CD14-positive monocyte (primary cell): ENCODE results near the gene NEU1. TPM values are rescaled to one million over a fixed set of nuclear protein-coding genes. Genes with fewer than 3 reads are reported as not detected.
A peak's percentile ranks its signal among the peaks of the same experiment; 100 is the strongest.

Experiments used
- polyA plus RNA-seq, 3 donors: library from polyadenylated mRNA; depleted of rRNA in 1 of 3; unstranded in 2 of 3; stranded (reverse) in 1 of 3; fragments of 300-500 nt in 2 of 3; fragments of >200 nt in 1 of 3; fragmentation: Illumina TruSeq in 2 of 3; gene quantifications; 1 replicate in 2 of 3; 2 replicates in 1 of 3; pipeline ENCODE4 v1.2.3, GENCODE V29; 2012 to 2021
- small RNA-seq: library from RNA; depleted of rRNA; stranded (forward); fragments of <200 nt; gene quantifications from one replicate; pipeline ENCODE3, GENCODE V24; 2012; ENCODE audit warnings: low read depth; ENCODE audit not compliant: insufficient read length

Gene NEU1
- polyA plus RNA-seq, 3 donors, result 70.2 to 89.5 (median 81.8) TPM

Small RNA genes lying within 50 kb of the gene (small RNA-seq; reads per million reads assigned to genes)
- 1,246 reads per million, percentile 99 among the genes with 10 or more reads in this experiment for gene SNORD48
- not detected for gene SNORD52

Other genes with a start within 250 kb of the NEU1 start
- gene AIF1, start 247.6 kb downstream of the NEU1 start, polyA plus RNA-seq, result 1,000 to 10,000 TPM in 2 of 3 donors, 100 to 1,000 TPM in 1; 952 to 2,310 (median 2,275) TPM
- gene PRRC2A, start 242.1 kb downstream of the NEU1 start, polyA plus RNA-seq, result 10 to 100 TPM in 1 of 3 donors, 1 to 10 TPM in 2; 1.2 to 76.7 (median 2.3) TPM
- gene BAG6, start 210.2 kb downstream of the NEU1 start, polyA plus RNA-seq, result 100 to 1,000 TPM in 1 of 3 donors, 10 to 100 TPM in 2; 15.4 to 195 (median 15.6) TPM
- gene APOM, start 206.9 kb downstream of the NEU1 start, polyA plus RNA-seq, result 1 to 10 TPM; 4.2 to 8.3 (median 4.8) TPM
- 10 to 100 TPM in 2 of 3 donors, 1 to 10 TPM in 1; 8.0 to 23.4 (median 18.1) TPM for gene C6orf47, start 202.0 kb downstream of the NEU1 start, polyA plus RNA-seq
- gene GPANK1, start 197.8 kb downstream of the NEU1 start, polyA plus RNA-seq, result 10 to 100 TPM; 10.8 to 13.9 (median 12.0) TPM
- 100 to 1,000 TPM; 147 to 227 (median 195) TPM for gene CSNK2B, start 196.7 kb downstream of the NEU1 start, polyA plus RNA-seq
- gene LY6G5B, start 192.8 kb downstream of the NEU1 start, polyA plus RNA-seq, result 10 to 100 TPM in 1 of 3 donors, under 1 TPM in 1, not detected in 1; 0.17 to 55.1 TPM
- gene LY6G5C, start 181.8 kb downstream of the NEU1 start, polyA plus RNA-seq, result 1 to 10 TPM; 4.8 to 7.3 (median 5.8) TPM
- 100 to 1,000 TPM in 1 of 3 donors, 10 to 100 TPM in 2; 53.0 to 122 (median 56.0) TPM for gene ABHD16A, start 159.5 kb downstream of the NEU1 start, polyA plus RNA-seq
- gene LY6G6F, start 156.0 kb downstream of the NEU1 start, polyA plus RNA-seq, result under 1 TPM in 1 of 3 donors, not detected in 2; 0.51 TPM
- gene LY6G6D, start 147.5 kb downstream of the NEU1 start, polyA plus RNA-seq, result not detected
- gene LY6G6C, start 141.1 kb downstream of the NEU1 start, polyA plus RNA-seq, result under 1 TPM in 1 of 3 donors, not detected in 2; 0.27 TPM
- gene MPIG6B, start 139.4 kb downstream of the NEU1 start, polyA plus RNA-seq, result under 1 TPM; 0.09 to 0.75 (median 0.68) TPM
- gene DDAH2, start 133.5 kb downstream of the NEU1 start, polyA plus RNA-seq, result 10 to 100 TPM; 29.8 to 56.0 (median 30.6) TPM
- gene CLIC1, start 126.3 kb downstream of the NEU1 start, polyA plus RNA-seq, result 1,000 to 10,000 TPM in 2 of 3 donors, 100 to 1,000 TPM in 1; 676 to 1,304 (median 1,196) TPM
- 10 to 100 TPM in 1 of 3 donors, 1 to 10 TPM in 1, under 1 TPM in 1; 0.58 to 31.2 (median 1.9) TPM for gene MSH5, start 122.8 kb downstream of the NEU1 start, polyA plus RNA-seq
- 10 to 100 TPM in 1 of 3 donors, not detected in 2; 10.4 TPM for gene SAPCD1, start 100.2 kb downstream of the NEU1 start, polyA plus RNA-seq
- under 1 TPM in 1 of 3 donors, not detected in 2; 0.57 TPM for gene VWA7, start 85.5 kb downstream of the NEU1 start, polyA plus RNA-seq
- 10 to 100 TPM; 22.2 to 28.9 (median 27.3) TPM for gene VARS1, start 67.1 kb downstream of the NEU1 start, polyA plus RNA-seq
- gene LSM2, start 55.9 kb downstream of the NEU1 start, polyA plus RNA-seq, result 10 to 100 TPM; 26.0 to 41.0 (median 40.0) TPM
- under 1 TPM; 0.53 to 0.72 (median 0.55) TPM for gene HSPA1L, start 47.5 kb downstream of the NEU1 start, polyA plus RNA-seq
- 100 to 1,000 TPM; 144 to 215 (median 200) TPM for gene HSPA1A, start 47.3 kb downstream of the NEU1 start, polyA plus RNA-seq
- gene HSPA1B, start 35.1 kb downstream of the NEU1 start, polyA plus RNA-seq, result 10 to 100 TPM in 1 of 3 donors, 1 to 10 TPM in 2; 3.4 to 81.4 (median 4.8) TPM
- under 1 TPM in 1 of 3 donors, not detected in 2; 0.09 TPM for gene SLC44A4, start 16.2 kb upstream of the NEU1 start, polyA plus RNA-seq
- gene EHMT2, start 34.9 kb upstream of the NEU1 start, polyA plus RNA-seq, result 10 to 100 TPM in 2 of 3 donors, 1 to 10 TPM in 1; 9.9 to 52.8 (median 16.0) TPM
- gene ZBTB12, start 39.3 kb upstream of the NEU1 start, polyA plus RNA-seq, result under 1 TPM in 1 of 3 donors, not detected in 2; 0.11 TPM
- gene C2, start 64.9 kb upstream of the NEU1 start, polyA plus RNA-seq, result 1 to 10 TPM; 5.4 to 7.2 (median 6.5) TPM
- gene CFB, start 83.3 kb upstream of the NEU1 start, polyA plus RNA-seq, result 1 to 10 TPM in 1 of 3 donors, under 1 TPM in 1, not detected in 1; 0.37 to 2.2 TPM
- 10 to 100 TPM; 48.8 to 74.4 (median 61.4) TPM for gene NELFE, start 96.2 kb upstream of the NEU1 start, polyA plus RNA-seq
- gene SKIC2, start 96.4 kb upstream of the NEU1 start, polyA plus RNA-seq, result 10 to 100 TPM; 13.2 to 72.1 (median 13.2) TPM
- 10 to 100 TPM in 2 of 3 donors, 1 to 10 TPM in 1; 5.5 to 49.6 (median 10.4) TPM for gene DXO, start 109.3 kb upstream of the NEU1 start, polyA plus RNA-seq
- 10 to 100 TPM in 1 of 3 donors, not detected in 2; 12.6 TPM for gene C4A, start 119.2 kb upstream of the NEU1 start, polyA plus RNA-seq
- gene C4B, start 152.0 kb upstream of the NEU1 start, polyA plus RNA-seq, result 10 to 100 TPM in 1 of 3 donors, under 1 TPM in 1, not detected in 1; 0.18 to 11.6 TPM
- under 1 TPM in 1 of 3 donors, not detected in 2; 0.16 TPM for gene CYP21A2, start 175.6 kb upstream of the NEU1 start, polyA plus RNA-seq
- gene TNXB, start 246.5 kb upstream of the NEU1 start, polyA plus RNA-seq, result 1 to 10 TPM in 1 of 3 donors, not detected in 2; 1.2 TPM